C4-2B (cell line): ENCODE data around the gene LYPLA2.
"Not testable (repeated sequence)": the region's sequence is repeated elsewhere in the genome, so short reads cannot be mapped to it uniquely, and the experiment has no call there.

Experiments used
- H3K27ac ChIP-seq: fragments of 450-650 bp; 2 replicates; pipeline ENCODE4 v1.5.1; 2017
- CTCF ChIP-seq: fragments of 450-650 bp; conservative IDR thresholded peaks from 2 replicates; pipeline ENCODE4 v1.5.1; 2017; ENCODE audit warnings: mild to moderate bottlenecking
- ZFX ChIP-seq: fragments of 450-650 bp; IDR thresholded peaks from 2 replicates; pipeline ENCODE4 v1.6.1; 2017

The LYPLA2 gene

GRCh38 chr1:23793018-23793781 lies 2.3 kb downstream of the LYPLA2 start:
- no peak overlapping the region; the same call in 1 of the 2 replicates for H3K27ac ChIP-seq
- TF ChIP-seq ZFX: no peak
- TF ChIP-seq CTCF: no peak

GRCh38 chr1:23793861-23794731 lies 3.2 kb downstream of the LYPLA2 start:
- no peak overlapping the region for H3K27ac ChIP-seq
- TF ChIP-seq ZFX (no peak), CTCF (no peak)

- not testable (repeated sequence) for H3K27ac ChIP-seq
Observed at GRCh38 chr1:23794732-23795182, 3.8 kb downstream of the LYPLA2 start.

- TF ChIP-seq CTCF: no peak
- no peak for TF ChIP-seq ZFX
- no peak overlapping the region for H3K27ac ChIP-seq
Observed at GRCh38 chr1:23795676-23796465, 4.9 kb downstream of the LYPLA2 start.

- H3K27ac ChIP-seq: peak overlapping the region; percentile 8; the same call in 1 of the 2 replicates
- no peak; the same call in 1 of the 2 replicates for TF ChIP-seq CTCF
- no peak for TF ChIP-seq ZFX
Observed at GRCh38 chr1:23796466-23797271, 5.7 kb downstream of the LYPLA2 start.

- TF ChIP-seq ZFX (no peak), CTCF (no peak)
- H3K27ac ChIP-seq: peak overlapping the region; percentile 96
Observed at GRCh38 chr1:23797478-23798448, 6.8 kb downstream of the LYPLA2 start.
